ENCODE results near the gene RNU6-7.

DNA sequence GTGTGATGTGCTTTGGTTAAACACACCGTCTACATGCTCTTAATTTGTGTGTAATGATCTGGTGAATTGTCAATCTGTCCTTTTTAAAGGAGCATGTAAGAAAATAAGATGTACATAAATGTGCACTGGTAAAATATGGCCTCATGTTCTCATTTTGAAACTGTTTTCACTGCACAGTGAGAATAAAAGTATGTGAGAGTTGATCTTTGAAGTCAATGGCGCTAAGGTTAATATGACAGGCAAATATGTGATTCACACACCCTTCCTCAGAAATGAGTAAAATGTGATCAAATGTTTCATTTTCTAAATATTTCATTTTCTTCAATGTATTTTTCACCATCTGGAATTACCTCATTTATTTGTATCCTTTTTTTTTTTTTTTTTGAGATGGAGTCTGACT is 8.3 kb upstream of the RNU6-7 start:
- TF ChIP-seq EZH2 (IDR thresholded peaks at IDR 0.05; ENCODE audit: insufficient read depth, poor library complexity, severe bottlenecking) (no peak), EZH2phosphoT487 (IDR thresholded peaks at IDR 0.05; ENCODE audit: insufficient read depth, low read depth) (no peak)

Data from GM23248 (cell line).